Hippocampal formation (tissue), 2 donors: ENCODE results near the gene SND1.

Experiments
- DNase-seq, 2 donors: peaks; one replicate each; lab custom pipeline; 2025; lab: John Stamatoyannopoulos, UW

The SND1 gene

GRCh38 chr7:127683776-127684681 lies 32.0 kb downstream of the SND1 start:
- no peak for DNase-seq

GRCh38 chr7:127689194-127689772 lies 37.3 kb downstream of the SND1 start:
- no peak for DNase-seq

- DNase-seq: no peak
These were observed 38.3 kb downstream of the SND1 start for GRCh38 chr7:127690337-127690736.

GRCh38 chr7:127690806-127691205 lies 38.8 kb downstream of the SND1 start:
- DNase-seq: no peak

- no peak for DNase-seq
These were observed 40.2 kb downstream of the SND1 start for GRCh38 chr7:127692200-127692599.

- no peak for DNase-seq
These were observed 47.9 kb downstream of the SND1 start for GRCh38 chr7:127699853-127700252.

GRCh38 chr7:127702052-127702652 lies 50.2 kb downstream of the SND1 start:
- no peak for DNase-seq

- DNase-seq: peak in 1 of 2 donors; percentile 13
These were observed 50.9 kb downstream of the SND1 start for GRCh38 chr7:127702938-127703337.

- DNase-seq: no peak
These were observed 52.2 kb downstream of the SND1 start for GRCh38 chr7:127704211-127704610.

GRCh38 chr7:127705461-127705959 lies 53.5 kb downstream of the SND1 start:
- DNase-seq: no peak

GRCh38 chr7:127706766-127707165 lies 54.8 kb downstream of the SND1 start:
- no peak for DNase-seq

GRCh38 chr7:127708201-127708600 lies 56.2 kb downstream of the SND1 start:
- no peak for DNase-seq

GRCh38 chr7:127708788-127709187 lies 56.8 kb downstream of the SND1 start:
- DNase-seq: peak; percentile 64 to 89

GRCh38 chr7:127710635-127711034 lies 58.6 kb downstream of the SND1 start:
- DNase-seq: no peak

GRCh38 chr7:127711872-127712271 lies 59.9 kb downstream of the SND1 start:
- no peak for DNase-seq

- DNase-seq: no peak
These were observed 61.0 kb downstream of the SND1 start for GRCh38 chr7:127713006-127713405.

- no peak for DNase-seq
These were observed 61.8 kb downstream of the SND1 start for GRCh38 chr7:127713758-127714157.

GRCh38 chr7:127715272-127715671 lies 63.3 kb downstream of the SND1 start:
- no peak for DNase-seq

GRCh38 chr7:127715901-127716300 lies 63.9 kb downstream of the SND1 start:
- DNase-seq: no peak

- DNase-seq: no peak
These were observed 65.7 kb downstream of the SND1 start for GRCh38 chr7:127717502-127718339.

- peak in 1 of 2 donors; percentile 36 for DNase-seq
These were observed 66.3 kb downstream of the SND1 start for GRCh38 chr7:127718340-127718679.

- no peak for DNase-seq
These were observed 74.5 kb downstream of the SND1 start for GRCh38 chr7:127726476-127726875.
